OCI-LY7 (cell line): ENCODE results near the gene GPR34. TPM values are rescaled to one million over a fixed set of nuclear protein-coding genes. Genes with fewer than 3 reads are reported as not detected.

ENCODE experiments used
- BruUV-seq: library from RNA; stranded (reverse); fragments of 400-500 nt; replicated peaks from 2 replicates; lab custom pipeline; 2021; lab: Mats Ljungman, UMichigan
- CTCF ChIA-PET: fragments of 300-600 bp; sonication (Branson Sonifier 250); formaldehyde crosslinking; loops from one replicate; lab custom pipeline; 2022; ENCODE audit warnings: antibody characterized with exemption; ENCODE audit not compliant: unreplicated experiment; lab: Charles Lee
- POLR2A ChIA-PET: fragments of 300-600 bp; sonication (Branson Sonifier 250); formaldehyde crosslinking; loops from one replicate; lab custom pipeline; 2022; ENCODE audit warnings: antibody characterized with exemption; lab: Charles Lee
- DNase-seq: peaks from one replicate; pipeline ENCODE4 v3.0.0-alpha.2; 2015; ENCODE audit warnings: low spot score
- H2AFZ ChIP-seq: fragments of 200-600 bp; sonication (generic), shearing (Covaris generic); 2 replicates; pipeline ENCODE4 v1.6.1; 2014; ENCODE audit warnings: mild to moderate bottlenecking, antibody characterized with exemption, low read length, moderate library complexity
- H3K27ac ChIP-seq: fragments of 200-600 bp; sonication (generic); 2 replicates; pipeline ENCODE4 v1.5.1; 2014; ENCODE audit warnings: mixed run types, low read depth, mild to moderate bottlenecking, moderate library complexity, low read length, inconsistent platforms; ENCODE audit not compliant: poor library complexity, severe bottlenecking
- H3K36me3 ChIP-seq: fragments of 200-600 bp; sonication (generic); 2 replicates; pipeline ENCODE4 v1.6.1; 2014; ENCODE audit warnings: mild to moderate bottlenecking, antibody characterized with exemption, low read length, moderate library complexity, mixed read lengths; ENCODE audit not compliant: insufficient read depth
- H3K4me1 ChIP-seq: fragments of 200-600 bp; sonication (generic); 2 replicates; pipeline ENCODE4 v1.5.1; 2014; ENCODE audit warnings: mild to moderate bottlenecking, low read length; ENCODE audit not compliant: insufficient read depth, poor library complexity, severe bottlenecking
- H3K4me2 ChIP-seq: fragments of 200-600 bp; sonication (generic); 2 replicates; pipeline ENCODE4 v1.6.1; 2014; ENCODE audit warnings: mild to moderate bottlenecking, low read length
- H3K4me3 ChIP-seq: fragments of 200-600 bp; sonication (generic); 2 replicates; pipeline ENCODE4 v1.5.1; 2014; ENCODE audit warnings: mild to moderate bottlenecking, low read depth, low read length; ENCODE audit not compliant: poor library complexity, severe bottlenecking
- H3K79me2 ChIP-seq: fragments of 200-600 bp; sonication (generic); 2 replicates; pipeline ENCODE4 v1.6.1; 2016; ENCODE audit warnings: low read depth, mild to moderate bottlenecking, low read length, moderate library complexity, mixed read lengths; ENCODE audit not compliant: insufficient read depth
- H3K9me2 ChIP-seq: fragments of 200-600 bp; sonication (generic); 2 replicates; pipeline ENCODE4 v1.6.1; 2016; ENCODE audit warnings: mild to moderate bottlenecking, low read length, mixed read lengths; ENCODE audit not compliant: insufficient read depth
- H3K9me3 ChIP-seq: fragments of 200-600 bp; sonication (generic); 2 replicates; pipeline ENCODE4 v1.6.1; 2014; ENCODE audit warnings: mild to moderate bottlenecking, mixed run types, low read length, mixed read lengths
- H4K20me1 ChIP-seq: fragments of 200-600 bp; sonication (generic); 2 replicates; pipeline ENCODE4 v1.6.1; 2014; ENCODE audit warnings: mild to moderate bottlenecking, antibody characterized with exemption, low read length, moderate library complexity, mixed read lengths; ENCODE audit not compliant: insufficient read depth
- EZH2phosphoT487 ChIP-seq: fragments of 200-600 bp; sonication (generic); IDR thresholded peaks from 2 replicates; pipeline ENCODE4 v1.6.1; 2018; ENCODE audit warnings: low read depth, borderline replicate concordance, mild to moderate bottlenecking, mixed run types, antibody characterized with exemption, low read length, moderate library complexity, mixed read lengths
- intact Hi-C: fragments of 100-400 bp; cut with micrococcal nuclease; formaldehyde crosslinking; loops from one replicate; pipeline ENCODE4 v1.10.0; 2022; ENCODE audit not compliant: unreplicated experiment
- total RNA-seq, 2 experiments: library from RNA; depleted of rRNA in 1 of 2; stranded (reverse); fragments of >200 nt in 1 of 2; shearing (Covaris generic) in 1 of 2; gene quantifications; 2 replicates each; pipeline ENCODE4 v1.2.3, GENCODE V29; 2014 to 2022
- TF ChIP-seq, protein P1 (sequence below): fragments of 200-600 bp; sonication (generic); conservative IDR thresholded peaks from 2 replicates; pipeline ENCODE4 v1.5.1; 2014; ENCODE audit warnings: mild to moderate bottlenecking, antibody characterized with exemption, low read length, moderate library complexity, mixed read lengths

GPR34 gene
- total RNA-seq, 2 experiments from 2014 or later, result not detected

DNA sequence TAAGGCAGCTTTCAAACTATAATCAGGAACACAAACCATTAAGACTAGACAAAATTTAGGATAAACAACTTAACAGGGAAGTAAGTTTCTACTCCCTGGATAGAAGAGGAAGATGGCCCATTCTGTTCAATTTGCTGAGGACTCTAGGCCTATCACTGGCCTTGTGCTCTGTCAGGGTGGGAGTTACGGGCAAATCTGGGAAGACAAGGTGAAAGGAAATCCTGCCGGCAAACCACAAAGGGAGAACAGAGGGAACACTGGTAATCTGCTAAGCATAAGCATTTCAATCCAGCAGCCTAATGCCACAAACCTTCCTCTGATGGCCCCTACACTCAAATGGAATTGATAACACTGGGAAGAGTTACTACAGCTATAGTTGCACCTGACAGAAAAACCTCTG is 43.5 kb downstream of the GPR34 start:
- CTCF ChIA-PET, result no interaction called here
- TF ChIP-seq EZH2phosphoT487, result no peak
- TF ChIP-seq, protein P1, sequence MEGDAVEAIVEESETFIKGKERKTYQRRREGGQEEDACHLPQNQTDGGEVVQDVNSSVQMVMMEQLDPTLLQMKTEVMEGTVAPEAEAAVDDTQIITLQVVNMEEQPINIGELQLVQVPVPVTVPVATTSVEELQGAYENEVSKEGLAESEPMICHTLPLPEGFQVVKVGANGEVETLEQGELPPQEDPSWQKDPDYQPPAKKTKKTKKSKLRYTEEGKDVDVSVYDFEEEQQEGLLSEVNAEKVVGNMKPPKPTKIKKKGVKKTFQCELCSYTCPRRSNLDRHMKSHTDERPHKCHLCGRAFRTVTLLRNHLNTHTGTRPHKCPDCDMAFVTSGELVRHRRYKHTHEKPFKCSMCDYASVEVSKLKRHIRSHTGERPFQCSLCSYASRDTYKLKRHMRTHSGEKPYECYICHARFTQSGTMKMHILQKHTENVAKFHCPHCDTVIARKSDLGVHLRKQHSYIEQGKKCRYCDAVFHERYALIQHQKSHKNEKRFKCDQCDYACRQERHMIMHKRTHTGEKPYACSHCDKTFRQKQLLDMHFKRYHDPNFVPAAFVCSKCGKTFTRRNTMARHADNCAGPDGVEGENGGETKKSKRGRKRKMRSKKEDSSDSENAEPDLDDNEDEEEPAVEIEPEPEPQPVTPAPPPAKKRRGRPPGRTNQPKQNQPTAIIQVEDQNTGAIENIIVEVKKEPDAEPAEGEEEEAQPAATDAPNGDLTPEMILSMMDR, result no peak
- no peak for DNase-seq
- Histone ChIP-seq H4K20me1 (no peaks in the 10 kb centered on the region), H3K4me1 (peaks cover 62% of the 10 kb centered on the region), H3K79me2 (no peaks in the 10 kb centered on the region), H3K4me2 (peak overlapping the region; percentile 40), H3K27ac (peak overlapping the region; percentile 54), H3K4me3 (no peak overlapping the region), H3K9me2 (no peaks in the 10 kb centered on the region), H3K9me3 (no peaks in the 10 kb centered on the region), H3K36me3 (no peaks in the 10 kb centered on the region; the same call in 1 of the 2 replicates), H2AFZ (no peak overlapping the region)
- intact Hi-C loops, result loop anchor here (5.0 kb wide), 1 partner anchor 400 kb away; the partner anchor contains the start of gene DDX3X
- no TSS peak for BruUV-seq
- POLR2A ChIA-PET, result interaction anchor here (1.3 kb wide), 1 partner anchor 26 kb away, joined by 9 read pairs; no protein-coding TSS in a partner anchor

DNA sequence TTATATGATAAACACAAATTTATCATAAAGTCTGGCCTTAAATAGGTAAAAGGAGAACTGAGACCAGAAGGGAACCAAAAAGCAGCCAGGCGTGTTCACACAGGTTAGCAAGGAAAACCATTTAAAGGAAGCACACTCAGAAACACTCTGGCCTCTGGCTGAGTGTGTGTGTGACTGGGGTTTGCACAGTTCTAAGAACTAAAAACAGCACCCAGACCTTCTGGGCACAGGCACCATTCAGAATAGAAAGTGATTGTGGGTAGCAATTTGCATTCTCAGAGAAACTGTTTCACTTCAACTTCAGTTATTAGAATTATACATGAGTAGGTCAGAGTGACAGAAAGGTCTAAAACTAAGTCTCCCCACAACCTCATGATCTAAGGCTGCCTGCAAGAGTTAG is 45.2 kb downstream of the GPR34 start:
- Histone ChIP-seq H3K4me2 (peak overlapping the region; percentile 77), H3K9me3 (no peaks in the 10 kb centered on the region), H3K27ac (peak overlapping the region; percentile 99), H3K36me3 (no peaks in the 10 kb centered on the region), H3K4me1 (peaks cover 66% of the 10 kb centered on the region), H3K9me2 (no peaks in the 10 kb centered on the region), H3K79me2 (no peaks in the 10 kb centered on the region), H4K20me1 (no peaks in the 10 kb centered on the region), H3K4me3 (peak overlapping the region; percentile 56), H2AFZ (no peak overlapping the region)
- POLR2A ChIA-PET, result no interaction called here
- CTCF ChIA-PET, result no interaction called here
- no TSS peak for BruUV-seq
- peak; percentile 90 for DNase-seq
- TF ChIP-seq, protein P1, result no peak
- TF ChIP-seq EZH2phosphoT487, result no peak
- intact Hi-C loops, result loop anchor here (1.0 to 5.0 kb wide), 3 partner anchors 176 to 402 kb away; partner anchors contain the start of gene DDX3X

DNA sequence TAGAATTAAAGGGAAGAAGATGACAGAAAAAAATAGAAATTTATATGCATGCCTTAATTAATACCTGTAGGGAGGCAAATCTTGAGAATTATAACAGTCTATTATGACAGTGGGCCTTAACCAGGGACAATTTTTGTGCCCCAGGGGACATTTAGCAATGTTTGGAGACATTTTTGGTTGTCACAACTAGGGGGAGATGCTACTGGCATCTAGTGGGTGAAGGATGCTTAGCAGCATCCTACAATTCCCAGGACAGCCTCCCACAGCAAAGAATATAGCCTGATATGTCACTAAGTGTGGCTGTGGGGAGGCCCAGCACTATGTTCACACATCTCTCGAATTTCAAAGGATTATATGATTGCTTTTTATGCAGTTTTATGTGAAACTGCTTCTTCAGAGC is 45.8 kb downstream of the GPR34 start:
- intact Hi-C loops, result loop anchor here (1.0 to 5.0 kb wide), 3 partner anchors 176 to 402 kb away; partner anchors contain the start of gene DDX3X
- Histone ChIP-seq H3K9me2 (no peaks in the 10 kb centered on the region), H3K27ac (peak overlapping the region; percentile 99), H3K9me3 (no peaks in the 10 kb centered on the region), H3K79me2 (no peaks in the 10 kb centered on the region), H3K4me3 (peak overlapping the region; percentile 56), H2AFZ (no peak overlapping the region), H3K36me3 (no peaks in the 10 kb centered on the region), H4K20me1 (no peaks in the 10 kb centered on the region), H3K4me2 (peak overlapping the region; percentile 77), H3K4me1 (peaks cover 68% of the 10 kb centered on the region)
- BruUV-seq, result no TSS peak
- CTCF ChIA-PET, result no interaction called here
- POLR2A ChIA-PET, result no interaction called here
- DNase-seq, result peak; percentile 56
- TF ChIP-seq, protein P1, result peak; percentile 75
- TF ChIP-seq EZH2phosphoT487, result no peak
